ENCODE data around the gene UNC5A. TPM values are rescaled to one million over a fixed set of nuclear protein-coding genes. Genes with fewer than 3 reads are reported as not detected.

Gene UNC5A
- total and polyA plus RNA-seq, 11 donors, result 0.09 to 0.43 (median 0.20) TPM; not detected in 7

- WGBS, 4 donors, result 82 to 88% (median 84%) methylated on average over 5 to 11 of the region's 11 CpGs
- ATAC-seq (no peak), DNase-seq (no peak)
- Histone ChIP-seq H3K27ac (no peak overlapping the region), H3K4me1 (no peaks in the 10 kb centered on the region), H3K27me3 (peaks cover 5 to 62% (median 22%) of the 10 kb centered on the region in 9 donors), H3K4me3 (no peak overlapping the region), H3K36me3 (no peaks in the 10 kb centered on the region), H3K9me3 (no peaks in the 10 kb centered on the region)
- TF ChIP-seq, protein P1, sequence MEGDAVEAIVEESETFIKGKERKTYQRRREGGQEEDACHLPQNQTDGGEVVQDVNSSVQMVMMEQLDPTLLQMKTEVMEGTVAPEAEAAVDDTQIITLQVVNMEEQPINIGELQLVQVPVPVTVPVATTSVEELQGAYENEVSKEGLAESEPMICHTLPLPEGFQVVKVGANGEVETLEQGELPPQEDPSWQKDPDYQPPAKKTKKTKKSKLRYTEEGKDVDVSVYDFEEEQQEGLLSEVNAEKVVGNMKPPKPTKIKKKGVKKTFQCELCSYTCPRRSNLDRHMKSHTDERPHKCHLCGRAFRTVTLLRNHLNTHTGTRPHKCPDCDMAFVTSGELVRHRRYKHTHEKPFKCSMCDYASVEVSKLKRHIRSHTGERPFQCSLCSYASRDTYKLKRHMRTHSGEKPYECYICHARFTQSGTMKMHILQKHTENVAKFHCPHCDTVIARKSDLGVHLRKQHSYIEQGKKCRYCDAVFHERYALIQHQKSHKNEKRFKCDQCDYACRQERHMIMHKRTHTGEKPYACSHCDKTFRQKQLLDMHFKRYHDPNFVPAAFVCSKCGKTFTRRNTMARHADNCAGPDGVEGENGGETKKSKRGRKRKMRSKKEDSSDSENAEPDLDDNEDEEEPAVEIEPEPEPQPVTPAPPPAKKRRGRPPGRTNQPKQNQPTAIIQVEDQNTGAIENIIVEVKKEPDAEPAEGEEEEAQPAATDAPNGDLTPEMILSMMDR (IDR thresholded peaks at IDR 0.05), result no peak
- TF ChIP-seq POLR2A (IDR thresholded peaks at IDR 0.05), result no peak
- intact Hi-C loops (cut with DNase I), result no loop called here
Observed at GRCh38 chr5:176861276-176861675, 50.9 kb downstream of the UNC5A start.

DNA sequence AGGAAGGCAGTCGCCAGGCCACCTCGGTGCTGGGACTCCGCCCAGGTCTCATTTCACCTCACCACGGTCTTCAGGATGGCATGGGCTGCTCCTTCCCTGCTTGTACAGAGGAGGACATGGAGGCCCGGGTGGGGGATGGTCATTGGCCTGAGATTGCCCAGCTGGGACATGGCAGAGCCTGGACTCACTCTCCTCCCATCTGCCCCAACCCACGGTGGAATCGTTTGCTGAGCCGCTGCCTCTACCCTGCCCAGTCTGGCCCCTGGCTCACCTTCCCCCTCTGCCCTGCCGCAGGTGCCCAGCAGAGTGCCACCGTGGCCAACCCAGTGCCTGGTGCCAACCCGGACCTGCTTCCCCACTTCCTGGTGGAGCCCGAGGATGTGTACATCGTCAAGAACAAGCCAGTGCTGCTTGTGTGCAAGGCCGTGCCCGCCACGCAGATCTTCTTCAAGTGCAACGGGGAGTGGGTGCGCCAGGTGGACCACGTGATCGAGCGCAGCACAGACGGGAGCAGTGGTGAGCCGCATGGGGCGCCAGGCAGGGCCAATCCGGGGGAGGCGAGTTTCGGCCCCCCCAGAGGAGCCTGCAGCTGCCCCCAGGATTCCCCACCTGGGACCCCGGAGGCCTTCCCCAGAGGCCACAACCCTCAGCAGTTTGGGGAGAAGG, 52.1 kb downstream of the UNC5A start:
- no peak overlapping the region for H3K4me3 ChIP-seq
- no peaks in the 10 kb centered on the region for H3K9me3 ChIP-seq
- no peaks in the 10 kb centered on the region for H3K4me1 ChIP-seq
- peaks cover 12 to 74% (median 24%) of the 10 kb centered on the region in 9 donors for H3K27me3 ChIP-seq
- ATAC-seq, result no peak
- TF ChIP-seq, protein P1 (IDR thresholded peaks at IDR 0.05), result no peak
- TF ChIP-seq POLR2A (IDR thresholded peaks at IDR 0.05), result no peak
- no peaks in the 10 kb centered on the region for H3K36me3 ChIP-seq
- WGBS, 4 donors, result 61 to 64% (median 63%) methylated on average over 22 to 28 of the region's 28 CpGs
- intact Hi-C loops (cut with DNase I), result no loop called here
- no peak for DNase-seq
- H3K27ac ChIP-seq, result no peak overlapping the region

GRCh38 chr5:176863041-176863764, 52.8 kb downstream of the UNC5A start:
- WGBS, 4 donors, result 17 to 24% (median 21%) methylated on average over 14 to 15 of the region's 15 CpGs
- ATAC-seq, result no peak
- peaks cover 12 to 81% (median 26%) of the 10 kb centered on the region in 9 donors for H3K27me3 ChIP-seq

GRCh38 chr5:176863765-176864098, 53.4 kb downstream of the UNC5A start:
- Histone ChIP-seq H3K4me1 (no peaks in the 10 kb centered on the region), H3K9me3 (no peaks in the 10 kb centered on the region), H3K27ac (no peak overlapping the region), H3K4me3 (no peak overlapping the region), H3K36me3 (no peaks in the 10 kb centered on the region), H3K27me3 (peaks cover 12 to 86% (median 26%) of the 10 kb centered on the region in 9 donors)
- WGBS, 4 donors, result 39 to 45% (median 42%) methylated on average over 5 of the region's 5 CpGs
- TF ChIP-seq, protein P1 (IDR thresholded peaks at IDR 0.05), result no peak
- TF ChIP-seq POLR2A (IDR thresholded peaks at IDR 0.05), result no peak
- intact Hi-C loops (cut with DNase I), result no loop called here
- no peak for ATAC-seq
- DNase-seq, result no peak

More at GRCh38 chr5:176863041-176863764, 52.8 kb downstream of the UNC5A start:
- no peak overlapping the region for H3K27ac ChIP-seq
- TF ChIP-seq POLR2A (IDR thresholded peaks at IDR 0.05), result no peak
- TF ChIP-seq, protein P1 (IDR thresholded peaks at IDR 0.05), result no peak
- intact Hi-C loops (cut with DNase I), result no loop called here
- H3K9me3 ChIP-seq, result no peaks in the 10 kb centered on the region
- H3K36me3 ChIP-seq, result no peaks in the 10 kb centered on the region
- no peak overlapping the region for H3K4me3 ChIP-seq
- no peak for DNase-seq
- H3K4me1 ChIP-seq, result no peaks in the 10 kb centered on the region

Measured in heart left ventricle (tissue), 16 donors.